GM12892 (cell line): ENCODE results near the gene RFTN1.

Experiments used
- POLR2A ChIP-seq: IDR thresholded peaks from 2 replicates; pipeline ENCODE4 v1.6.1; 2011; ENCODE audit warnings: low read depth, low read length, control low read depth
- POLR2AphosphoS5 ChIP-seq: IDR thresholded peaks from 2 replicates; pipeline ENCODE4 v1.6.1; 2011; ENCODE audit warnings: low read depth, low read length, control low read depth
- TAF1 ChIP-seq: IDR thresholded peaks from 2 replicates; pipeline ENCODE4 v1.6.1; 2011; ENCODE audit warnings: low read depth, mild to moderate bottlenecking, control low read depth, low read length, borderline replicate concordance

DNA sequence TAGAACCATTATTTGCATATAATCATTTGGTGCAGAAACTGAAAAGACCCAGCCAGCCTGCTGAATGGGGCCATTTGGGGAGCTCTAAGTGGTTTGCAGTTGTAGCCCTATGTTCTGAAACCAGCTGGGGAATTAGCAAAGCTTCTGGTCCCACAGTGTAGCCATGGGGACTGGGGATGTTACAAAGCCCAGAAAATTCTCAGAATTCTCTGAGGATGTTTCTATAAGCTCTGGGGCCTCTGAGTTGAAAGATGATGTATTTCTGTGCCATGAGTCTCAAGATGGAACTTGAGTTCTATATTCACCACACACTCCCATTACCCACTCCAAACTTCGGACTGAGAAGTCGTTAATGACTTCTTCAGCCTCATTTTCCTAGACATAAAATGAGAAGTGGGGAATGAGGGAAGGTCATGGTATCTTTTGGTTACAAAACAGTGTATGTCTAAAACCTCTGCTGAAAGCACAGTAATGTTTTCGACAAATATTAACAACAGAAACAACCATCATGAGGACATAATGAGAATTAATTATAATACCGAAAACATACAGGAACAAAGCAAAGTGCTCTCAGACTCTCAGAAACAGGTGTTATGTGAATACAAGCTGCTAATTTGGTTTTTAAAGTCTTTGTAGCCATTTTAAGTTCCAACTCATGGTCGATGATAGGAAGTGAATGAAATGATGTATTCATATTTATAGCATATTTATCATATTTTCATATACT, 89.4 kb downstream of the RFTN1 start:
- no peak for TF ChIP-seq POLR2A
- TF ChIP-seq POLR2AphosphoS5 = no peak
- TF ChIP-seq TAF1 = no peak
